HepG2 (cell line): Measurements from ENCODE around the gene BCAM. TPM values are rescaled to one million over a fixed set of nuclear protein-coding genes. Genes with fewer than 3 reads are reported as not detected.

Source experiments
- ATAC-seq: fragments of 200-7000 bp; cut with Tn5 transposase; 3 replicates; pipeline ENCODE4 v1.9.1; 2020; ENCODE audit warnings: mild to moderate bottlenecking, moderate library complexity
- BruUV-seq: library from RNA; stranded (reverse); fragments of 400-500 nt; replicated peaks from 2 replicates; lab custom pipeline; 2021; lab: Mats Ljungman, UMichigan
- CTCF ChIA-PET: fragments of 300-600 bp; formaldehyde crosslinking; extraction: SDS; loops from one replicate; lab custom pipeline; 2021; ENCODE audit warnings: low total read pairs, inconsistent platforms, low intra/inter-chr PET ratio; lab: Yijun Ruan, JAX
- POLR2A ChIA-PET: fragments of 350-600 bp; sonication (Branson Sonifier 250); formaldehyde crosslinking; loops from one replicate; lab custom pipeline; 2020; ENCODE audit warnings: antibody characterized with exemption, inconsistent platforms; lab: Yijun Ruan, JAX
- DNase-seq: peaks from one replicate; pipeline ENCODE4 v3.0.0-alpha.2; 2015; ENCODE audit warnings: low spot score
- FAIRE-seq: peaks from 3 replicates; lab custom pipeline; 2011; peaks lifted over from hg19 to GRCh38; lab: Jason Lieb, UNC
- H2AFZ ChIP-seq: one replicate; pipeline ENCODE4 v1.6.1; 2011; ENCODE audit warnings: low read length, inconsistent platforms
- H3K27ac ChIP-seq: fragments of 300-600 bp; 3 replicates; pipeline ENCODE4 v1.8.0; 2011; ENCODE audit warnings: mixed run types, mild to moderate bottlenecking, mixed read lengths, low read length, inconsistent platforms; ENCODE audit not compliant: insufficient read depth; ENCODE audit errors: extremely low read length
- H3K27me3 ChIP-seq, 2 experiments: fragments of 200-600 bp in 1 of 2; 2 replicates in 1 of 2; 3 replicates in 1 of 2; pipeline versions ENCODE4 v1.6.0 to v1.8.0; 2011; ENCODE audit warnings: low read length in 2 of 2, mild to moderate bottlenecking in 2 of 2, moderate library complexity in 2 of 2, inconsistent platforms in 1 of 2; ENCODE audit not compliant: insufficient read depth in 2 of 2, control insufficient read depth in 1 of 2
- H3K36me3 ChIP-seq, 2 experiments: fragments of 200-600 bp in 1 of 2; replicated peaks in 1 of 2; 2 replicates in 1 of 2; 3 replicates in 1 of 2; pipeline versions ENCODE4 v1.5.1 to v1.8.0; 2011; ENCODE audit warnings: low read length in 2 of 2, inconsistent platforms in 1 of 2; ENCODE audit not compliant: insufficient read depth in 2 of 2, control insufficient read depth in 1 of 2
- H3K4me1 ChIP-seq: 2 replicates; pipeline ENCODE4 v1.5.1; 2012; ENCODE audit warnings: low read length, inconsistent platforms; ENCODE audit not compliant: insufficient read depth
- H3K4me2 ChIP-seq: 2 replicates; pipeline ENCODE4 v1.6.0; 2011; ENCODE audit warnings: low read depth, low read length, inconsistent platforms
- H3K4me3 ChIP-seq, 3 experiments: fragments of 200-600 bp in 1 of 3; sonication (generic), shearing (Covaris generic) in 1 of 3; replicated peaks in 1 of 3; 2 replicates each; pipeline ENCODE4 v1.5.1; 2011 to 2016; ENCODE audit warnings: low read length in 3 of 3, inconsistent platforms in 2 of 3, low read depth in 2 of 3, mild to moderate bottlenecking in 2 of 3, control low read depth in 1 of 3, mixed read lengths in 1 of 3; ENCODE audit not compliant: insufficient read depth in 1 of 3
- H3K79me2 ChIP-seq: one replicate; pipeline ENCODE4 v1.6.1; 2011; ENCODE audit warnings: low read length, inconsistent platforms; ENCODE audit not compliant: insufficient read depth
- H3K9ac ChIP-seq: 2 replicates; pipeline ENCODE4 v1.6.0; 2011; ENCODE audit warnings: mild to moderate bottlenecking, low read depth, low read length, inconsistent platforms; ENCODE audit not compliant: insufficient read depth
- H3K9me3 ChIP-seq: 2 replicates; pipeline ENCODE4 v1.5.1; 2012; ENCODE audit warnings: mild to moderate bottlenecking, low read length
- H4K20me1 ChIP-seq: 2 replicates; pipeline ENCODE4 v1.6.0; 2011; ENCODE audit warnings: inconsistent platforms, mild to moderate bottlenecking, low read length, moderate library complexity; ENCODE audit not compliant: insufficient read depth
- ATM ChIP-seq: fragments of 450-650 bp; IDR thresholded peaks from 2 replicates; pipeline ENCODE4 v1.7.1; 2017; ENCODE audit warnings: mild to moderate bottlenecking, borderline replicate concordance
- CREB1 ChIP-seq, 2 experiments: fragments of 450-650 bp in 1 of 2; IDR thresholded peaks; 2 replicates each; pipeline ENCODE4 v1.6.1; 2016 to 2017; ENCODE audit warnings: control low read depth in 1 of 2, mild to moderate bottlenecking in 1 of 2, missing compliant biosample characterization in 1 of 2, missing genetic modification characterization in 1 of 2
- FOXK1 ChIP-seq: sonication (generic); formaldehyde crosslinking; IDR thresholded peaks from 2 replicates; pipeline ENCODE4 v1.4.0; 2020; ENCODE audit warnings: low read depth, missing genetic modification reagents, borderline replicate concordance
- HNF4A ChIP-seq: sonication (generic); formaldehyde crosslinking; IDR thresholded peaks from 2 replicates; pipeline ENCODE4 v1.4.0; 2020; ENCODE audit warnings: missing genetic modification reagents
- SMAD3 ChIP-seq: sonication (generic); formaldehyde crosslinking; IDR thresholded peaks from 2 replicates; pipeline ENCODE4 v1.4.0; 2020; ENCODE audit warnings: missing genetic modification reagents
- SP1 ChIP-seq, 2 experiments: fragments of 450-650 bp in 1 of 2; sonication (generic) in 1 of 2; formaldehyde crosslinking in 1 of 2; IDR thresholded peaks; 2 replicates each; pipeline versions ENCODE4 v1.4.0 to v1.6.1; 2016 to 2020; ENCODE audit warnings: missing genetic modification reagents in 1 of 2
- ZMYM2 ChIP-seq: sonication (generic); formaldehyde crosslinking; IDR thresholded peaks from 2 replicates; pipeline ENCODE4 v1.8.0; 2022; ENCODE audit warnings: mild to moderate bottlenecking, missing genetic modification reagents
- ZNF180 ChIP-seq: sonication (generic); formaldehyde crosslinking; IDR thresholded peaks from 2 replicates; pipeline ENCODE4 v1.4.0; 2020; ENCODE audit warnings: low read depth, missing genetic modification reagents, borderline replicate concordance
- ZNF24 ChIP-seq: fragments of 450-650 bp; IDR thresholded peaks from 2 replicates; pipeline ENCODE4 v1.6.1; 2017; ENCODE audit warnings: antibody characterized with exemption, mild to moderate bottlenecking
- ZNF33A ChIP-seq: sonication (generic); formaldehyde crosslinking; IDR thresholded peaks from 2 replicates; pipeline ENCODE4 v1.5.1; 2020; ENCODE audit warnings: missing genetic modification reagents, mild to moderate bottlenecking, moderate library complexity, borderline replicate concordance
- ZNF607 ChIP-seq: sonication (generic); formaldehyde crosslinking; IDR thresholded peaks from 2 replicates; pipeline ENCODE4 v1.5.1; 2020; ENCODE audit warnings: missing genetic modification reagents, mild to moderate bottlenecking, borderline replicate concordance
- ZNF639 ChIP-seq: conservative IDR thresholded peaks from 2 replicates; pipeline ENCODE4 v1.6.1; 2018; ENCODE audit warnings: missing genetic modification reagents
- ZNF678 ChIP-seq: sonication (generic); formaldehyde crosslinking; IDR thresholded peaks from 2 replicates; pipeline ENCODE4 v1.4.0; 2020; ENCODE audit warnings: mild to moderate bottlenecking, missing genetic modification reagents
- ZNF749 ChIP-seq: sonication (generic); formaldehyde crosslinking; IDR thresholded peaks from 2 replicates; pipeline ENCODE4 v1.8.0; 2022; ENCODE audit warnings: mild to moderate bottlenecking, missing genetic modification reagents, moderate library complexity, borderline replicate concordance
- ZNF788 ChIP-seq: sonication (generic); formaldehyde crosslinking; IDR thresholded peaks from 2 replicates; pipeline ENCODE4 v1.5.0; 2020; ENCODE audit warnings: mild to moderate bottlenecking, missing genetic modification reagents, borderline replicate concordance
- WGBS: methylation state at CpG from one replicate; pipeline ENCODE4 v1.1.6; 2017; ENCODE audit warnings: low lambda C conversion rate; 5-methylcytosine and 5-hydroxymethylcytosine counted together
- in situ Hi-C: cut with HindIII; loops from 2 replicates; pipeline ENCODE4 v1.10.0; 2017; ENCODE audit warnings: low pct_unique_long_range_greater_than_20kb; ENCODE audit not compliant: extremely low pct_ligation_motif_present
- intact Hi-C: fragments of 100-400 bp; cut with micrococcal nuclease; formaldehyde crosslinking; loops from one replicate; pipeline ENCODE4 v1.10.0; 2022; ENCODE audit not compliant: unreplicated experiment
- polyA plus RNA-seq, 8 experiments: library from polyadenylated mRNA; depleted of rRNA in 3 of 8; stranded (reverse) in 7 of 8; unstranded in 1 of 8; fragments of >200 nt; fragmentation: Illumina TruSeq in 4 of 8; extraction: Trizol in 4 of 8; gene quantifications; 2 replicates each; pipeline versions ENCODE4 v1.2.1 to v1.2.3, GENCODE V29; 2011 to 2016; ENCODE audit warnings: low read depth in 4 of 8, missing spikeins in 1 of 8, mixed read lengths in 1 of 8; ENCODE audit not compliant: insufficient read depth in 1 of 8
- total RNA-seq, 5 experiments: library from RNA; depleted of rRNA; stranded (reverse); fragments of >200 nt; fragmentation: Illumina TruSeq; extraction: Trizol; gene quantifications; 2 replicates each; pipeline ENCODE4 v1.2.3, GENCODE V29; 2016; ENCODE audit warnings: low read depth in 1 of 5

BCAM gene
- total and polyA plus RNA-seq, 2 of the 13 experiments (the other 11 are each of a cell fraction or from before 2014, with no cell fraction given) = 51.2 to 62.7 TPM

GRCh38 chr19:44851427-44851826 is 42.5 kb downstream of the BCAM start:
- WGBS = 100% methylated on average over 2 of the region's 2 CpGs
- Histone ChIP-seq H3K79me2 (peaks cover 80% of the 10 kb centered on the region), H3K4me3 (no peak overlapping the region), H3K9ac (no peak overlapping the region), H4K20me1 (peaks cover 53% of the 10 kb centered on the region), H3K9me3 (no peaks in the 10 kb centered on the region), H3K27ac (no peak overlapping the region), H3K27me3 (no peaks in the 10 kb centered on the region; a peak in 1 of 5 replicates), H3K4me1 (peaks cover 54% of the 10 kb centered on the region), H3K4me2 (no peak overlapping the region), H2AFZ (no peak overlapping the region), H3K36me3 (peaks cover 3 to 17% of the 10 kb centered on the region in 2 experiments; a peak in 3 of 5 replicates)
- no peak for FAIRE-seq
- CTCF ChIA-PET = no interaction called here
- DNase-seq = no peak
- in situ Hi-C loops (no loop called here), intact Hi-C loops (no loop called here)
- POLR2A ChIA-PET = interaction anchor here (1.2 kb wide), 1 partner anchor 39 kb away, joined by 3 read pairs; the partner anchor contains the start of gene TOMM40
- BruUV-seq = no TSS peak
- ATAC-seq = no peak
- no peak for TF ChIP-seq ZNF180 (CRISPR knock-in tag)
- no peak for TF ChIP-seq ZNF749 (CRISPR knock-in tag)
- TF ChIP-seq ZNF788 = no peak
- no peak for TF ChIP-seq ZNF33A (CRISPR knock-in tag)
- no peak for TF ChIP-seq ATM
- TF ChIP-seq ZNF607 (CRISPR knock-in tag) = no peak
- no peak for TF ChIP-seq HNF4A (CRISPR knock-in tag)
- TF ChIP-seq ZNF639 (CRISPR knock-in tag) = no peak
- no peak for TF ChIP-seq ZNF678 (CRISPR knock-in tag)
- no peak for TF ChIP-seq ZNF24
- TF ChIP-seq FOXK1 (CRISPR knock-in tag) = no peak
- no peak for TF ChIP-seq SP1 (IDR thresholded peaks at IDR 0.05)
- TF ChIP-seq SP1 (CRISPR knock-in tag; IDR thresholded peaks at IDR 0.05) = no peak
- no peak for TF ChIP-seq SMAD3
- TF ChIP-seq ZMYM2 = no peak
- TF ChIP-seq CREB1 (IDR thresholded peaks at IDR 0.05) = no peak
- TF ChIP-seq CREB1 (CRISPR knock-in tag; IDR thresholded peaks at IDR 0.05) = no peak
